GM23338 (cell line): ENCODE data around the gene MAN2C1.

Experiments
- CTCF ChIP-seq, 2 experiments: fragments of 200-600 bp in 1 of 2; sonication (generic) in 1 of 2; conservative IDR thresholded peaks; 2 replicates each; pipeline versions ENCODE4 v1.5.1 to v1.6.1; 2016 to 2017; ENCODE audit warnings: antibody characterized with exemption in 2 of 2, low read depth in 2 of 2, mild to moderate bottlenecking in 2 of 2, moderate library complexity in 1 of 2
- POLR2AphosphoS5 ChIP-seq: IDR thresholded peaks from 2 replicates; pipeline ENCODE4 v1.6.1; 2016; ENCODE audit warnings: antibody characterized with exemption, low read depth
- REST ChIP-seq: IDR thresholded peaks from one replicate; pipeline ENCODE4 v1.6.1; 2018; ENCODE audit warnings: antibody characterized with exemption; ENCODE audit not compliant: unreplicated experiment

- no peak for TF ChIP-seq POLR2AphosphoS5
- no peak for TF ChIP-seq REST
- 0 out of 4 replicates have a peak, but pooled peaks of 1 of the 2 experiments have one; percentile 14 for TF ChIP-seq CTCF (conservative IDR thresholded peaks at IDR 0.05; ENCODE audit: low read depth in 2 of 2)
Observed at GRCh38 chr15:75362642-75363249, 5.7 kb downstream of the MAN2C1 start.
